ENCODE measurements around the gene MMP2. TPM values are rescaled to one million over a fixed set of nuclear protein-coding genes. Genes with fewer than 3 reads are reported as not detected.

The MMP2 gene
- total and polyA plus RNA-seq, 8 donors, result 17.7 to 206 (median 96.7) TPM

GRCh38 chr16:55555436-55555835 is 76.4 kb downstream of the MMP2 start:
- Histone ChIP-seq H3K27ac (no peak overlapping the region), H3K4me3 (no peak overlapping the region), H3K27me3 (no peaks in the 10 kb centered on the region), H3K36me3 (peaks cover 0 to 10% (median 7%) of the 10 kb centered on the region in 4 donors), H3K9me3 (no peaks in the 10 kb centered on the region), H3K4me1 (peaks cover 0 to 33% (median 13%) of the 10 kb centered on the region in 4 donors)
- intact Hi-C loops (cut with DNase I; ENCODE audit: low total_unique reads), result no loop called here
- no peak for DNase-seq
- no peak for TF ChIP-seq EP300 (IDR thresholded peaks at IDR 0.05)
- no peak for TF ChIP-seq CTCF (IDR thresholded peaks at IDR 0.05)
- TF ChIP-seq POLR2AphosphoS5 (IDR thresholded peaks at IDR 0.05), result no peak
- 51 to 91% (median 69%) methylated on average over 2 of the region's 2 CpGs for WGBS, 5 donors

Other genes with a start within 250 kb of the MMP2 start
- not detected for gene IRX6, start 155.0 kb upstream of the MMP2 start, total RNA-seq
- under 1 TPM in 1 of 3 donors, not detected in 2; 0.10 TPM for gene IRX6, start 155.0 kb upstream of the MMP2 start, polyA plus RNA-seq
- gene LPCAT2, start 29.9 kb downstream of the MMP2 start, total RNA-seq, result 10 to 100 TPM in 3 of 5 donors, 1 to 10 TPM in 1, not detected in 1; 1.4 to 36.2 (median 13.1) TPM
- 1 to 10 TPM; 3.7 to 6.6 (median 6.5) TPM for gene LPCAT2, start 29.9 kb downstream of the MMP2 start, polyA plus RNA-seq
- gene CAPNS2, start 87.5 kb downstream of the MMP2 start, total RNA-seq, result under 1 TPM in 1 of 5 donors, not detected in 4; 0.73 TPM
- gene CAPNS2, start 87.5 kb downstream of the MMP2 start, polyA plus RNA-seq, result 10 to 100 TPM in 1 of 3 donors, not detected in 2; 44.2 TPM
- under 1 TPM in 1 of 5 donors, not detected in 4; 0.73 TPM for gene SLC6A2, start 176.8 kb downstream of the MMP2 start, total RNA-seq
- under 1 TPM in 1 of 3 donors, not detected in 2; 0.13 TPM for gene SLC6A2, start 176.8 kb downstream of the MMP2 start, polyA plus RNA-seq